Stimulated activated CD4-positive, alpha-beta T cell treated with anti-CD3 and anti-CD28 coated beads, Interleukin-1b, Interleukin-23, amount 100 ng/mL, for 48 hours (primary cell): ENCODE measurements around the gene RIPK1.
"Not testable (repeated sequence)": the region's sequence is repeated elsewhere in the genome, so short reads cannot be mapped to it uniquely, and the experiment has no call there.

Source experiments
- DNase-seq: peaks from one replicate; pipeline ENCODE4 v3.0.0-alpha.2; 2020

The RIPK1 gene

DNA sequence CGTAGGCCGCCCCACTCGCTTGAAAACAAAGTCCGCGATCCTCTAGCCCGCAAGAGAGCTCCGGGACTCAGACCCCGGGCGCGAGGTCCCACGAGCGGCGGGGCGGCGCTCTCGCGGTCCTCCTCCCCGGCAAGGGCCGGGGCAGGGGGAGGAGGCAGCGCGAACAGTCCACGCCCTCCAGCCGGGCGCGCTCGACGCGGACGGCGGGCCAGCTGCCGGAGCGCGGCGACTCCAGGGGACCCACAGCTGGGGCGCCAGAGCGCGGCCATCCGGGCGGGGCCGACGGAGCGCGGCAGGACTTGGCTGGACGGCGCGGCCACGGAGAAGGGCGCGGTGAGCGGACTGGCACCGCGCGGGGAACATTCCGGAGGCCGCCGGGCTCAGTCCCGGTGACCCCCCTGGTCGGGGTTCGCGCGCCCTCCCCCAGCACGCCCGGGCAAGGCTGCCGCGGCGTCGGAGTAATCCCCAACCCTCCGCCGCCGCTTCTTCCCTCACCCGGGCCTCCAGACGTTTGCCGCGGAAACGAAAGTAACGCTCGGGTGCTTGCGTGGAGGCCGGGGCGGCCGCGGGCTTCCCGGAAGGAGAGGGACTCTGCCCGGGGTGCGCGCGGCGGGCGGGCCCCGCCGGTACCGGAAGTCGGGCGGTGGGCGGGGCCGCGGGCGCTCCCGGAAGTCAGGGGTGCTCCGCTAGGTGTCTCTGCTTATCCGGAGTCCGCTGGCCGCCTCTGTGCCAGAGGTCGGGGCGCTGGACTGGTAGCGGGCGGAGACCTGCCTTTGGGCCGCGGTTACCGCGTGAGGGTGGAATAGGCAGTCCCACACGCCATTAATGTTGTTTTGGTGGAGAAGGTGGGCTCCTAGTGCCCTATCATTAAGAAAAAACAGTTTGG lies at the start of gene RIPK1:
Gene RIPK1 (plus strand): TSS at position 166 of the 886 bp plus-strand sequence. CDS start 8,330 bp downstream, outside the sequence.
- DNase-seq, result peak; percentile 94

DNA sequence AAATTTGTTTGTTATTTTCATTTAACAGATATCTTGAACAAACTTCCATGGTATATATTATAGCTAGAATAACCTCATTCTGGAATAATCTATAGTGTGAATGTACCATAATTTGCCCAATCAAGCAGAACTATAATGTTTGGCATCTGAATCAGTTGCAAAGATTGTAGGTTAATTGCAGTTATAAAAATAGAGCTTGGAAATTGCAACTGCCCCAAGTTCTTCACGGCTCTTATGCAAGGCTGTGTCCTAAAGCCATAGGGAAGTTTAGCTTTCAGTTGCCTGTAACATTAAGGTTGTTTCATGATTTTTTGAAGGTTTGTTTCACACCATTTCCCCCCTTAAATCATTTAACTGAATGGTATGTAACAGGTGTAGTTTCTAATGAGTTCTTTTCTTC lies 49.2 kb upstream of the RIPK1 start:
- DNase-seq, result no peak

DNA sequence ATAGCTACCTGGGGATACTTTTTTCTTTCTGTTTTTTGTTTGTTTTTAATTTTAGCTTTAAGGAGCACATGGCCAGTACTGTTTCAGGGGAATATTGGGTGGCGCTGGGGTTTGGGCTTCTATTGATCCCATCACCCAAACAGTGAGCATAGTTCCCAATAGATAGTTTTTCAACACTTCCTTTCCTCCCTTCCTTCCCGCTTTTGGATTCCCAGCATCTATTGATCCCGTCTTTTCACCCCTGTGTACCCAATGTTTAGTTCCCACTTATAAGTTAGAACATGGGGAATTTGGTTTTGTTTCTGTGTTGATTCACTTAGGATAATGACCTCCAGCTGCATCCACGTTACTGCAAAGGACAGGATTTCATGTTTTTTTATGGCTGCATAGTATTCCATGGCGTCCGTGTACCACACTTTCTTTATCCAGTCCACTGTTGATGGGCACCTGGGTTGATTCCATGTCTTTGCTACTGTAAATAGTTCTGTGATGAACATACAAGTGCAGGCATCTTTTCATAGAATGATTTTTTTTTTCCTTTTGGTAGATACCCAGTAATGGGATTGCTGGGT lies 48.5 kb upstream of the RIPK1 start:
- DNase-seq, result no peak

DNA sequence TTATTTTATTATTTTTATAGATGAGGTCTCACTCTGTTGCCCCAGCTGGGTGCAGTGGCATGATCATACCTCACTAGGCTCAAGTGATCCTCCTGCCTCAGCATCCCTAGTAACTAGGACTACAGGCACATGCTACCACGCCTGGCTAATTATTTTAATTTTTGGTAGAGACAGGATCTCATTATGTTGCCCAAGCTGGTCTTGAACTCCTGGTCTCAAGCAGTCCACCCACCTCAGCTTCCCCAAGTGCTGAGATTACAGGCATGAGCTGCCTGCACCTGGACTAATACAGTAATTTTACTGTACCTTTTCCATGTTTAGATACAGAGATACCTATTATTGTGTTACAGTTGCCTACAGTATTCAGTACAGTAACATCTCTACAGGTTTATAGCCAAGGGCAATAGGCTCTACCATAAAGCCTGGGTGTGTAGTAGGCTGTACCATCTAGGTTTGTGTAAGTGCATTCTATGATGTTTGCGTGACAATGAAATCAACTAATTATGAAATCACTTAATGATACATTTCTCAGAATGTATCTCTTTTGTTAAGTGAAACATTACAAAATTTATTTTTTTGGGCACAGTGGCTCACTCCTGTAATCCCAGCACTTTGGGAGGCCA lies 47.2 kb upstream of the RIPK1 start:
- DNase-seq, result not testable (repeated sequence)

DNA sequence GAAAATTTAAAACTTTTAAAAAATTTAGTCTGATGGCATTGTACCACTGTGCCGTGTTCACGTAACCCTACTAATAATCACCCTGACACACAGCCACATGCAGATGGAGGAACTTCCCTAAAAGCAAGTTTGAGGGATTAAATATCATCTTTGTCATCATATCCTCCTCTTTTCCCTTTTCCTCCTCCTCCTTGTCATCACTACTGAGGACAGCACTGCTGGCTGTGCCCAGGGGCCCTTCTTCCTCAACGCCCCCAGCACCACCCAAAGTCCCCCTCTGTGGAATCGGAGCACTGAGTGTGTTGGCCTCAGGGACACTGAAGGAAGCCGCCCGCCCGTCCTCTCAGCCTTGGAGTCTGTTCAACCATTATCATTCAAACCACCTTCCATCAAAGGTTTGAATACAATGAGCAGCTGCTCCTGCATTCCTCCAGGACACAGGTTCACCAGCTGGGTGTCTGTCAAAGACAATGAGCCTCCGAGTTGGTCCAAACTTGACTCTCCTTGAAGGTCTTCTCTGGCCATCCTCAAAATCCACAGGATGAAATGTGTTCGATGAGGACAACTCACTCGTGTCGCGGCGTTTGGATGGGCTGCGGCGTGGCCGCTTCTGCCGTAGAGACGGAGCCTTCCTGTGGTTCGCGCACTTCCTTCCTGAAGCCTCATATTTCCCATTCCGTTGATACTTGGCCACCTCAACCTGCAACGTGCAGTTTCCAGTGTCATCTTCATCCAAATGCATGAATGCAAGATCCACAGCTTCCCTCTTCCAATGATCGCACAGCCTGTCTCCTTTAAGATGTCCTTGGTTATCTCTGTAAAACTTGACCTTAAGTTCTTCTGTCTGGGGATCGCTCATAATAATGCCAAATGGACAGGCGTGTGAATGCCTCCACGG lies 45.3 kb upstream of the RIPK1 start:
- peak; percentile 34 for DNase-seq

DNA sequence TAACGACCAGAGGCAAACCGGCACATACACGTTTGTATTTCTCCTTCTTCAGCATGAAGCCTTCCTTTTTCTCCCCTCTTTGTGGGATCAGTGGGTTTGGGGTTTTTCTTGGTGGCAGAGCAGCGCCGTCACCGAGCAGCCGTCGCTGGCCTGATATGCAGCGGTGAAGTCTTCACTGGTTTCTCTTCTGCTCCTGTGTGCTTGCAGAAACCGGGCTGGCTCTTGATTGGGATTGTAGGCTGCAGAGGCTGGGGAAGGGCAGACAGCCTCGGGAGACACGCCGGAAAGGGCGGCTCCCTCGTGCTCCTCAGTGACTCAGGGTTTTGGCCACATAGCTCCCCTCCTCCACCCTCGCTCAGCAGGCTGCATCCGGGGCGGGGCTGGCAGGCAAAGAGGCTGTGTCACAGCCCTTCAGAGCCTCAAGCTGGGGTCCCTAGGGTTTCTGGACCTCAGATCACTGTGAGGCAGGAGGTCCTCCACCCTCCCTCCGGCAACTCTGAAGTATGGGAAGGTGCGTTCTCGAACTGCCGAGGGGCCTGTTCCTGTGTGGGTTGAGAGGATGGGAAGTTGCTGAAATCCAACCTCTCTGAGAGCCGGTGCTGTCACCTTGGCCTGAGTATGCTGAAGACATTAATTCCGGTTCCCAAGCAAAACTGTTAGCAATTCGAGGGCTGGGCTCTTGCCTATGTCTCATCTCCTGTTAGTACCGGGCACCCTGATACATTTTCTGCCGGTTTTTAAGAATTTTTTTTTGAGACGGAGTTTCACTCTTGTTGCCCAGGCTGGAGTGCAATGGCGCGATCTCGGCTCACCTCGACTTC lies 44.4 kb upstream of the RIPK1 start:
- DNase-seq, result peak; percentile 92

DNA sequence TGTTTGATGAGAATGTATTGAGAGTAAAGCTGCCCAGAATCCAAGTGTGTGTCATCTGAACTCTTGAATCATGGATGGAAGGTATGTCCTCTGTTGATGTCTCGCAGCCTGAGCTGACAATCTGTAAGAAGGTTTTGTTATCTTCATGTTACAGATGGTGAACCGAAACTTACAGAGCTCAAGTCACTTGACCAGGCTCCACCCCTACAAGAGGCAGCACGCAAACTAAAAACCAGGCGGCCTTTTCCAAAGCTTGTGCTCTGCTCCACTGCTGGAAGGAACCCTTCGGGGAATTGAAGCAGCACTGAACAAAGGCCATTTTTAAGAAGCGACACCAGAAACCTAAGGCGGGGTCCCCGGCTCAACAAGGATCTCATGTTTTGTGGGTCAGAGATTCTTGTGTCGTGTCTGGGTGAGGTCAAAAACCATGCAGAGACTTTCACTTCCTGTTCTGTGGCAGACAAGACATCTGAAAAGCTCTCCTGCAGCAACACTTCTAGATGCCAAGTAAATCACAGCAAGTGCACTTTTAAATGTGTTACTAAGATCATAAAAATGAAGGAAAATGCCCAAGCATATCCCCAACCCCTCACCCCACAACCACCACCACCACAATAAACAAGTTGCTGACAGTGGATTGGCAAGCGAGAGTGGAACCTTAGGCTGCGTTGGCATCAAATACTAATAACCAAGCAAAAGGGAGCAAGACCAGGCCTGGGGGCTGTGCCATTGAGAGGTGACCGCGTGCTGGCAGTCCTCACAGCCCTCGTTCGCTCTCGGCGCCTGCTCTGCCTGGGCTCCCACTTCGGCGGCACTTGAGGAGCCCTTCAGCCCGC lies 41.3 kb upstream of the RIPK1 start:
- DNase-seq, result no peak

DNA sequence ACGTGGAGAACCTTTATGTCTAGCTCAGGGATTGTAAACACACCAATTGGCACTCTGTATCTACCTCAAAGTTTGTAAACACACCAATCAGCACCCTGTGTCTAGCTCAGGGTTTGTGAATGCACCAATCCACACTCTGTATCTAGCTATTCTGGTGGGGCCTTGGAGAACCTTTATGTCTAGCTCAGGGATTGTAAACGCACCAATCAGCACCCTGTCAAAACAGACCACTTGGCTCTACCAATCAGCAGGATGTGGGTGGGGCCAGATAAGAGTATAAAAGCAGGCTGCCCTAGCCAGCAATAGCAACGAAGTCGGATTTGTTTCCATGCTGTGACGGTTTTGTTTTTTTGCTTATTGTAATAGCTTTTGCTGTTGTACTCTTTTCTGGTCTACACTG lies 40.1 kb upstream of the RIPK1 start:
- DNase-seq, result not testable (repeated sequence)

DNA sequence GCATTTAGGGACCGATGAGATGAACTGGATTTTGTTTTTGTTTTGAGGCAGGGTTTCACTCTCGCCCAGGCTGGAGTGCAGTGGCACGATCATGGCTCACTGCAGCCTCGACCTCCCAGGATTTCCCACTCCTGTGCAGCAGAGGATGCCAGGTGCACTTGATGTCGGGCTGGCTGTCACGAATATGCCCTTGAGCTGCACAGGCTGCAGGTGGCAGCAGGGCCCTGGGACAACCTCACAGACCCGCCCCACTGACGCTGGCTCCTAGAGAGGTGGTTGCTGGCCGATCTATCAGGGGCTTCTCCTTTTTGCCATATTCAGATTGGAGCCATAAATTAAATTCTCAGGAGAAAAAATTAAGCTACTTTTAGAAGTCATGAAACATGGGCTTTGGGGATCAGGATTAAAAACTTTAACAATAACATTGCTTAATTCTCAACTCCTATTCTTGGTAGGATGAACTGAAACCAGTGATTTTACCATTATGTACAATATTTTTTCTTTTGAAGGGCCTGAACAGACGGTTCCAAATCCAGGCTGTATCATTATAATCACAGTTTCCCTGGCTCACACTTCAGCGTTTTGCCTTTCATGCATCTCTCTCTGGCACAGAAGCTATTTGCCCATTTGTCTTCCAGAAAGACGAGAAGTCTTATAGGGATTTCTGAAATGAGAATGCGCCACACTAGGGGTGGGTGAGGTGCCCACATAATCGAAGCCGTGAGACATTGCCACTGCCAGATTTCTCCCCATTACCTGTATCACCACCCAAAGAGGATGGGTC lies 36.2 kb upstream of the RIPK1 start:
- no peak for DNase-seq

DNA sequence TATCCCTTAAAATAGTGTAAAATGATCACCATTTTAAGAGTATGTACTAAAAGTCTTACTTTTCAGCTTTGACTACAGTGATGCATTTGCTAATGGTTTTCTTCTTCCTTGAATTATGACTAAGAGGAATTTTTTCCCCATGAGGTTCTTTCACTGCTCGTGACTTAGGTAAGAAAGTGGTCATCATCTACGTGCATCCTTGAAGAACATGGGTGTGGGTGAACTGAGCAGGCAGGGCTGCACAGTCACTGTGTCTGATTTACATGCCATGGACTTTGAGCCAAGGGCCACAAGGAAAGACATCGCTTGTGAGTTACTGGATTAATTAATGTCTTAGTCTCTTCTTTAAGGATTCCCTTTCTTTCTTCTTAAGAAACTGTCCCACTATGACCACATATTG lies 35.3 kb upstream of the RIPK1 start:
- DNase-seq, result no peak

DNA sequence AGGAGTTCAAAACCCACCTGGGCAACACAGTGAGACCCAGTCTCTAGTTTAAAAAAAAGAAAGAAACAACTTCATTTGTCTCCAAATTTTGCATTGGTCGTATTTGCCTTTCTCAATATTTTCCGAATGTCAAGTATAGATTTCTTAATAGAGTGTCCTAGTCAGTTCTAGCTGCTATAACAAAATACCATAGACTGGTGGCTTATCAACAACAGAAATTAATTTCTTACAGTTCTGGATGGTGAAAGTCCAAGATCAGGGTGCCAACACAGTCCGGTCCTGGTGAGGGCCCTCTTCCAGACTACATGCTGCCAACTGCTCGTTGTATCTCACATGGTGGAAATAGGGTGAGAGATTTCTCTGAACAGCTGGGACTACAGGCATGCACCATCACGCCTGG lies 34.6 kb upstream of the RIPK1 start:
- DNase-seq, result no peak

DNA sequence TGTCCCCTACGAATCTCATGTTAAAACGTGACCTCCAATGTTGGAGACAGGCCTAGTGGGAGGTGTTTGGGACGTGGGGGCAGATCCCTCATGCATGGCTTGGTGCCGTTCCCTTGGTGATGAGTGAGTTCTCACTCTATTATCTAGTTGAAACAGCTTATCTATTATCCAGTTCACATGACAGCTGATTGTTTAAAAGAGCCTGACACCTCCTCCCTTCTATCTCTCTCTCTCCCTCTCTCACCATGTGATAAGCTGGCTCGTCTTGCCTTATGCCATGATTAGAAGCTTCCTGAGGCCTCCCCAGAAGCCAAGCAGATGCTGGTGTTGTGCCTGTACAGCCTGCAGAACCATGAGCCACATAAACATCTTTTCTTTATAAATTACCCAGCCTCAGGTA lies 32.9 kb upstream of the RIPK1 start:
- no peak for DNase-seq

DNA sequence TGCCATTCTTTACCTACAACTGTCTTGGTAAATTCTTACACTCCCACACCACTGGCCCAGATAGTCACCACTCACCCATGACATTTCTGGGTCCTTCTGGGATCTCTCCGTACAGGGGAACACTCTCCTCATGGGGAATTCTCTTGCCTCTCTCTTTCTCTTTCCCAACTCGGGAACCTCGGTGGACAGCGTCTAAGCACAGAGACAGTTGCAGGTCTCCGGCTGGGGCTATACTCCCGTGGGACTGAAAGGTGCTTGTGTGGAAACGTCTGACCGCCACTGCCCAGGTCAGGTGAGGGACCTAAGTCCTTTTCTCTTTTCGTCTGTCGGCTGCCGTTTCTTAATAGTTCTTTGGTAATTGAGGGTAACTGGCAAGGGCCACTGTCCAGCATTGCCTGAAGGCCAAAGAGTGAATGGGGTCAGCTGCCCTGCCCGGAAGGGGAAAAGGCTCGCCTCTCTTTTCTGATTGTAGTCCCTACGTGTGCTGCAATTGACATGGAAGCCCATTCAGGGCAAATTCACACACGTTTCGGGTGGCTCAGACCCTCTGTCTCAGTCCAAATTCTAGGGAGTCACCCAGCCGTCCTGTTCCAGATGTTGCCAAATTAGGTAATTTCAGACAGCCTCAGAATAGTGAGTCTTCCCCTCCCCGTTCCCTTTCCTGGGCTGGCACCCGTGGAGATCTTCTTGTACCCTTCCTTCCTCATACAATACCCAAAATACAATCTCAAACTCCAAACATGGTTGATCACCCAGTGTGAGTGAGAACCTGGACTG lies 31.2 kb upstream of the RIPK1 start:
- DNase-seq, result no peak

DNA sequence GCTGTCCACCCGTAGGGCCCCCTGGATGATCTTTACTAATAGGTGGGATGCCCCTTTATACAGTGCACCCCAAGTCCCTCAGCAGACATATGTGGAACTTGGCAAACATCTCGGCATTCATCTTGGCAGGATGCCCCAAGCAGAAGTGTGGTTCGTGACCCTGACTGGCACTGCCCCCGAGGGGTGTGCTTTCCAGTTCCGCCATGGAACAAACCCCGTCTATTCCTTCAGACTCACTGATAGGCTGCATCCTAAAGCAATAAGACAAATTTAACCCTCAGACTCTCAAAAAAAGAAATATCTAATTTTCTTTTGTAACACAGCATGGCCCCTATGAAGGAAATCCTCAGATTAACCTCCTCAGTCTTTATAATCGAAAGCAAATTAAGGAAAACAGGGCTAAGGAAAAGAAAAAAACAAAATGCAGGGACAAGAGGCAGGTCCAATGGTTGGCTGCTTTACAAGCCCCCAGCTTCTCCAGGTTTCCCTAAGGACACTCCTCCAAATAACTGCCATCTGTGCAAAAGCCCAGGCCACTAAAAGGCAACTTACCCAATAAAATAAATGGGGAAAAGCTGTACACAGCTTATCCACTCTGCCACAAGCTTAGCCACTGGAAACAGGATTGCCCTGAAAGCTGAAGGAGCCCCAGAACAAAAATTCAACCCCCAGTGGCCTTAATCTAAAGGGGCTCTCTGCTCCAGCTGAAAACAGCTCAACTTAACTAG lies 30.5 kb upstream of the RIPK1 start:
- DNase-seq, result no peak

DNA sequence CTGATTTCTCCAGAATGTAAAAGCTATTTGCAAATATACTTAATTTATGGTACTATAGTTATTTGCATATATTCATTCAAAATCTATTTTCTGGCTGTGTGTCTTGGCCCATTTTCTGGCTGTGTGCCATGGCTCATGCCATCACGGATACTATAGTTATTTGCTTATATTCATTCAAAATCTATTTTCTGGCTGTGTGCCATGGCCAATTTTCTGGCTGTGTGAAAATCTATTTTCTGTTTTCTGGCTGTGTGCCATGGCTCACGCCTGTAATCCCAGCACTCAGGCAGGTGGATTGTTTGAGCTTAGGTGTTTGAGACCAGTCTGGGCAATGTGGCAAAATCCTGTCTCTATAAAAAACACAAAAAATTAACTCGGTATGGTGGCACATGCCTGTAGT lies 28.9 kb upstream of the RIPK1 start:
- no peak for DNase-seq

DNA sequence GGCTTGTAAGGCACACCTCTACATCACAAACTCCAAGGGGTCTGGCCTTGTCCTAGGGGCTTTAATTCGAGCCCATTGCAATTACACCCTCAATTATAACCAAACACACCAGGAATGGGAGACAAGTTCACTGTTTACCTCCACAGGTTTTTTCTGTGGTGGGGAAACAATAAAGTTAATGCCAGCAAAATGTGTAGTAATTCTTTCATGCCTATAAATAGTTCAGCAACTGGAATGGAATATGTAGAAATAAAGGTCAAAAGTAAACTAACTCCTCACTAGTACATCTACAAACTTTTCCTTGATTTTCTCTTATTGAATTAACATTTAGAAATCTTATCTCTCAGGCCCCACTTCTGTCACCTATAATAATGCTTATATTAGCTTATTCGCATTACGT lies 27.1 kb upstream of the RIPK1 start:
- DNase-seq, result no peak

DNA sequence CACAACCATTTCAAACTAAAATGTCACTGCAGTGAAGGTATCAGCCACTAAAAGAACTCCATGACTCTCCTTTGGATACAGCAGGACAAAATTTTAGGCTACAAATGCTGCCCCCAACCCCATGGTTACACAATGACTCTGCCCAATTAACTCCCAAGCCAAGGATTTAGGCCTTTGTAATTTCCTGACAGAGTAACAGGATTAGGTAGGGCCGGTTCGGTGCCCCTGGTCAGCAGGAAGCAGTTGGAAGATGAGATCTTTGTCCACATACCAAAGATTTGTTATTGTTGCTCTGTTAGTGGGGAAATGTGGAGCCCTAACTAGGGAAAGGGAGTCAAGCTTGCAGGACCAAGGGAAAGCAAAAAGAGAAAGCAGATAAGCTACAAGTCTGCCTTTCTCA lies 26.7 kb upstream of the RIPK1 start:
- no peak for DNase-seq

DNA sequence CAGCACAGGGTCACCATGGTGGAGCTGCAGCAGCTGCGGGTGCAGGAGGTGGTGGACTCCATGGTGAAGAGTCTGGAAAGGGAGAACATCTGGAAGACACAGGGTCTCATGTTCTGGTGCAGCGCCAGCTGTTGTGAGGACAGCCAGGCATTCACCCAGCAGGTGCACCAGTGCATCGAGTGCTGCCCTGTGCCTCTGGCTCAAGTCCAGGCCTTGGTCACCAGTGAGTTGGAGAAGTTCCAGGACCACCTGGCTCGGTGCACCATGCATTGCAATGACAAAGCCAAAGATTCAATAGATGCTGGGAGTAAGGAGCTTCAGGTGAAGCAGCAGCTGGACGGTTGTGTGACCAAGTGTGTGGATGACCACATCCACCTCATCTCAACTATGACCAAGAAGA lies 22.9 kb upstream of the RIPK1 start:
- no peak for DNase-seq

DNA sequence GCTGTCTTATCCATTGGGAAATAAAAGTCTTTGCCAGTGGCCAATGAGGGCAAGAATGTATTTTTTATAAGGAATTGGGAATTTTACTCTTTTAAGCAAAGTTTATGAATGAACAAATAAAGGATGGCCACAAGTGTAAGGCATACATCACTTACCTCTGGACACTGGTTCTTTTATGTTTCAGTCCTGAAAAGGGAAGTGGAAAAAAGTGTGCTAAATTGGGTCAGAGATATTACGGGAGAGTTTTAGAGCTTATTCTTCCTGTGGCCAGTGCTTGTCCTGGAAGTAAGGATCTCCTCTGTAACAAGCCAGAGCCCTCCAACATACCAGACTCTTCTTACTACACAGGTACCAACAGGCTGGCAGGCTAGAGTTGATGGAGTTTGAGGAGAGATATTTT lies 22.5 kb upstream of the RIPK1 start:
- no peak for DNase-seq
